HEK293 (cell line): Measurements from ENCODE around the gene CD164.

ENCODE experiments used
- CTCF ChIA-PET: fragments of 350-600 bp; formaldehyde crosslinking; extraction: SDS; loops from one replicate; lab custom pipeline; 2021; ENCODE audit warnings: antibody characterized with exemption; lab: Yijun Ruan, JAX
- POLR2A ChIA-PET: fragments of 300-600 bp; formaldehyde crosslinking; extraction: SDS; loops from one replicate; lab custom pipeline; 2020; ENCODE audit warnings: antibody characterized with exemption, inconsistent platforms; lab: Yijun Ruan, JAX
- H3K27ac ChIP-seq: fragments of 200-500 bp; sonication (Bioruptor generic); 2 replicates; pipeline ENCODE4 v1.5.1; 2014; ENCODE audit warnings: low read depth, low read length, control low read depth, inconsistent platforms; ENCODE audit errors: extremely low read depth
- H3K36me3 ChIP-seq, 2 experiments: fragments of 200-500 bp in 1 of 2; sonication (Bioruptor generic) in 1 of 2; 1 replicate in 1 of 2; 2 replicates in 1 of 2; pipeline ENCODE4 v1.5.1; 2014 to 2017; ENCODE audit warnings: inconsistent platforms in 2 of 2, low read length in 2 of 2; ENCODE audit not compliant: control insufficient read depth in 2 of 2, insufficient read depth in 1 of 2
- H3K4me1 ChIP-seq: fragments of 200-500 bp; sonication (Bioruptor generic); 2 replicates; pipeline ENCODE4 v1.5.1; 2014; ENCODE audit warnings: mild to moderate bottlenecking, low read length, inconsistent platforms; ENCODE audit not compliant: control insufficient read depth, insufficient read depth
- H3K4me3 ChIP-seq: 2 replicates; pipeline ENCODE4 v1.5.1; 2011; ENCODE audit warnings: low read depth, mild to moderate bottlenecking, control low read depth, low read length, moderate library complexity
- H3K9me3 ChIP-seq: fragments of 200-500 bp; sonication (Bioruptor generic); 2 replicates; pipeline ENCODE4 v1.5.1; 2014; ENCODE audit warnings: low read depth, low read length, inconsistent platforms; ENCODE audit not compliant: control insufficient read depth, insufficient read depth
- GLI2 ChIP-seq: fragments of 450-650 bp; formaldehyde crosslinking; IDR thresholded peaks from 2 replicates; pipeline ENCODE4; 2017; ENCODE audit warnings: missing biosample characterization, missing genetic modification characterization, low read depth, borderline replicate concordance
- HOXD13 ChIP-seq: sonication (generic); formaldehyde crosslinking; IDR thresholded peaks from 2 replicates; pipeline ENCODE4 v1.8.0; 2022; ENCODE audit warnings: missing genetic modification reagents, borderline replicate concordance
- KLF8 ChIP-seq: fragments of 450-650 bp; formaldehyde crosslinking; IDR thresholded peaks from 2 replicates; pipeline ENCODE4 v1.5.1; 2016; ENCODE audit warnings: missing biosample characterization, missing genetic modification characterization
- MYNN ChIP-seq: fragments of 450-650 bp; formaldehyde crosslinking; IDR thresholded peaks from 2 replicates; pipeline ENCODE4 v1.5.1; 2016; ENCODE audit warnings: missing biosample characterization, missing genetic modification characterization, borderline replicate concordance
- PRDM4 ChIP-seq: fragments of 450-650 bp; formaldehyde crosslinking; IDR thresholded peaks from 2 replicates; pipeline ENCODE4 v1.5.1; 2017; ENCODE audit warnings: missing biosample characterization, missing genetic modification characterization
- WT1 ChIP-seq: fragments of 450-650 bp; formaldehyde crosslinking; IDR thresholded peaks from 2 replicates; pipeline ENCODE4 v1.5.1; 2016; ENCODE audit warnings: missing biosample characterization, missing genetic modification characterization
- YY2 ChIP-seq: fragments of 450-650 bp; formaldehyde crosslinking; IDR thresholded peaks from 2 replicates; pipeline ENCODE4 v1.5.1; 2016; ENCODE audit warnings: missing biosample characterization, missing genetic modification characterization
- ZBTB1 ChIP-seq: fragments of 450-650 bp; formaldehyde crosslinking; IDR thresholded peaks from 2 replicates; pipeline ENCODE4 v1.5.1; 2016; ENCODE audit warnings: missing biosample characterization, missing genetic modification characterization
- ZIC2 ChIP-seq: fragments of 450-650 bp; formaldehyde crosslinking; IDR thresholded peaks from 2 replicates; pipeline ENCODE4 v1.5.1; 2016; ENCODE audit warnings: missing biosample characterization, missing genetic modification characterization
- ZNF132 ChIP-seq: fragments of 450-650 bp; formaldehyde crosslinking; IDR thresholded peaks from 2 replicates; pipeline ENCODE4 v1.5.1; 2017; ENCODE audit warnings: missing biosample characterization, missing genetic modification characterization, borderline replicate concordance
- ZNF2 ChIP-seq: fragments of 450-650 bp; formaldehyde crosslinking; IDR thresholded peaks from 2 replicates; pipeline ENCODE4 v1.5.1; 2016; ENCODE audit warnings: missing biosample characterization, missing genetic modification characterization
- ZNF423 ChIP-seq: fragments of 450-650 bp; formaldehyde crosslinking; IDR thresholded peaks from 2 replicates; pipeline ENCODE4 v1.5.1; 2016; ENCODE audit warnings: missing biosample characterization, missing genetic modification characterization
- ZNF521 ChIP-seq: fragments of 450-650 bp; formaldehyde crosslinking; IDR thresholded peaks from 2 replicates; pipeline ENCODE4 v1.5.1; 2017; ENCODE audit warnings: missing biosample characterization, mild to moderate bottlenecking, missing genetic modification characterization
- ZNF548 ChIP-seq: fragments of 450-650 bp; formaldehyde crosslinking; IDR thresholded peaks from 2 replicates; pipeline ENCODE4 v1.5.1; 2016; ENCODE audit warnings: missing biosample characterization, missing genetic modification characterization
- ZNF560 ChIP-seq: fragments of 450-650 bp; formaldehyde crosslinking; IDR thresholded peaks from 2 replicates; pipeline ENCODE4 v1.5.1; 2017; ENCODE audit warnings: missing biosample characterization, missing genetic modification characterization, borderline replicate concordance
- ZNF571 ChIP-seq: fragments of 450-650 bp; formaldehyde crosslinking; IDR thresholded peaks from 2 replicates; pipeline ENCODE4 v1.5.0; 2017; ENCODE audit warnings: missing biosample characterization, missing genetic modification characterization
- ZNF837 ChIP-seq: fragments of 450-650 bp; formaldehyde crosslinking; IDR thresholded peaks from 2 replicates; pipeline ENCODE4 v1.5.1; 2016; ENCODE audit warnings: missing biosample characterization, missing genetic modification characterization
- TF ChIP-seq, protein P1 (sequence below): fragments of 450-650 bp; formaldehyde crosslinking; IDR thresholded peaks from 2 replicates; pipeline ENCODE4 v1.5.1; 2016; ENCODE audit warnings: missing biosample characterization, missing genetic modification characterization
- TF ChIP-seq, protein P2 (sequence below): fragments of 450-650 bp; formaldehyde crosslinking; IDR thresholded peaks from 2 replicates; pipeline ENCODE4 v1.5.1; 2017; ENCODE audit warnings: missing biosample characterization, missing genetic modification characterization

The CD164 gene

DNA sequence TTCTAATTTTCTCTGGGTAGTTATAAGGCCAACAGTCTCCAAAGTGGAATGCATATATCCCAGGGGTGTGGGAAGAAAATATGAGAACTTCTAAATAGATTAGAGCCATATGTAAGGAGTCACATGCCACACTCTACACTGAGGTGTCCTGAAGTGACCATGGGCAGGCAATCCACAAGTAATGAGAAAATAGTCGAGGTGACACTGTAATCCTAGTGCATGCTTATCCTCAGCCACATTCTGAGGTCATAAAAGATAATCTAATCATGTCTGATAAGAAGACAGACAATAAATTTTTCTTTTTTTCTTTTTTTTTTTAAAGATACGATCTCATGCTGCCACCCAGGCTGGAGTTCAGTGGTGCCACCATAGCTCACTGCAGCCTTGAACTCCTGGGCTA, 62.2 kb downstream of the CD164 start:
- no peaks in the 10 kb centered on the region for H3K36me3 ChIP-seq
- TF ChIP-seq ZNF521 = no peak
- no peak for TF ChIP-seq ZNF571 (tag by site-specific recombination)
- TF ChIP-seq ZNF548 = no peak
- TF ChIP-seq PRDM4 (tag by site-specific recombination) = no peak
- no peak for TF ChIP-seq ZNF132 (tag by site-specific recombination)
- no peak for TF ChIP-seq ZNF423 (tag by site-specific recombination)
- TF ChIP-seq ZNF2 (tag by site-specific recombination) = no peak
- no peak for TF ChIP-seq KLF8 (tag by site-specific recombination)
- no peak for TF ChIP-seq ZNF560 (tag by site-specific recombination)
- no peak for TF ChIP-seq YY2 (tag by site-specific recombination)
- no peak for TF ChIP-seq WT1 (tag by site-specific recombination)
- no peak for TF ChIP-seq HOXD13
- TF ChIP-seq ZBTB1 (tag by site-specific recombination) = no peak
- TF ChIP-seq, protein P1, sequence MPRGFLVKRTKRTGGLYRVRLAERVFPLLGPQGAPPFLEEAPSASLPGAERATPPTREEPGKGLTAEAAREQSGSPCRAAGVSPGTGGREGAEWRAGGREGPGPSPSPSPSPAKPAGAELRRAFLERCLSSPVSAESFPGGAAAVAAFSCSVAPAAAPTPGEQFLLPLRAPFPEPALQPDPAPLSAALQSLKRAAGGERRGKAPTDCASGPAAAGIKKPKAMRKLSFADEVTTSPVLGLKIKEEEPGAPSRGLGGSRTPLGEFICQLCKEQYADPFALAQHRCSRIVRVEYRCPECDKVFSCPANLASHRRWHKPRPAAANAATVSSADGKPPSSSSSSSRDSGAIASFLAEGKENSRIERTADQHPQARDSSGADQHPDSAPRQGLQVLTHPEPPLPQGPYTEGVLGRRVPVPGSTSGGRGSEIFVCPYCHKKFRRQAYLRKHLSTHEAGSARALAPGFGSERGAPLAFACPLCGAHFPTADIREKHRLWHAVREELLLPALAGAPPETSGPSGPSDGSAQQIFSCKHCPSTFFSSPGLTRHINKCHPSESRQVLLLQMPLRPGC (tag by site-specific recombination) = no peak
- no peak for TF ChIP-seq GLI2 (tag by site-specific recombination)
- no peak for TF ChIP-seq ZNF837 (tag by site-specific recombination)
- TF ChIP-seq, protein P2, sequence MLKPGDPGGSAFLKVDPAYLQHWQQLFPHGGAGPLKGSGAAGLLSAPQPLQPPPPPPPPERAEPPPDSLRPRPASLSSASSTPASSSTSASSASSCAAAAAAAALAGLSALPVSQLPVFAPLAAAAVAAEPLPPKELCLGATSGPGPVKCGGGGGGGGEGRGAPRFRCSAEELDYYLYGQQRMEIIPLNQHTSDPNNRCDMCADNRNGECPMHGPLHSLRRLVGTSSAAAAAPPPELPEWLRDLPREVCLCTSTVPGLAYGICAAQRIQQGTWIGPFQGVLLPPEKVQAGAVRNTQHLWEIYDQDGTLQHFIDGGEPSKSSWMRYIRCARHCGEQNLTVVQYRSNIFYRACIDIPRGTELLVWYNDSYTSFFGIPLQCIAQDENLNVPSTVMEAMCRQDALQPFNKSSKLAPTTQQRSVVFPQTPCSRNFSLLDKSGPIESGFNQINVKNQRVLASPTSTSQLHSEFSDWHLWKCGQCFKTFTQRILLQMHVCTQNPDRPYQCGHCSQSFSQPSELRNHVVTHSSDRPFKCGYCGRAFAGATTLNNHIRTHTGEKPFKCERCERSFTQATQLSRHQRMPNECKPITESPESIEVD (tag by site-specific recombination) = no peak
- TF ChIP-seq MYNN = no peak
- CTCF ChIA-PET = interaction anchor here (0.9 kb wide), 1 partner anchor 132 kb away, joined by 3 read pairs; no protein-coding TSS in a partner anchor
- no peaks in the 10 kb centered on the region for H3K4me1 ChIP-seq
- H3K4me3 ChIP-seq = no peak overlapping the region
- no peak overlapping the region for H3K27ac ChIP-seq
- no peaks in the 10 kb centered on the region for H3K9me3 ChIP-seq
- POLR2A ChIA-PET = interaction anchor here (1.0 kb wide), 1 partner anchor 15 kb away, joined by 6 read pairs; no protein-coding TSS in a partner anchor

DNA sequence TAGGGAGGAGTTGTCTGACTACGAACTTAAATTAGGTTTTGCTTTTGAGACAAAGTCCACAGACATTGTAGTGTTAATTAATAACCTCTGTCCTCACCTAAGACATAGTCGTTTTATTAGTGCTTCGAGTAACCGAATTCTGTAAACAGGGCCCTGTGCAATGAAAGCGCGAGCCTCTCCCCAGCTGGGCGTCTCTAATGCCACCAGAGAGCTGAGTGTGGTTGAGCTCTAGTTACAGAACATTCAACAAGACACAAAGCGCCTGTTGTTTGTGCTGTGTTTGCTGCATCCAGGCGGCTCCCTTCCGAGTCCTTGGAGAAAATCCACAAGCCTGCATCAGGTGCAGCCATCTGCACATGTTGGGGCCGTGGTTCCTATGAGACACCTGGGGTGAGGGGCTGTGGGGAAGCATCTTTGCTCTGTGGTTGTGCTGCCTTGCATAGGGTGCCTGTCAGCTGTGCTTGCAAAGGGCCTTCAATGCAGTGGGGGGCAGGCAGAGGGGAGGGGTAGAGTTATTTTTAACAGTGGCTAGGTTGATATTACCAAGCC, 63.9 kb downstream of the CD164 start:
- Histone ChIP-seq H3K27ac (no peak overlapping the region), H3K9me3 (no peaks in the 10 kb centered on the region), H3K4me1 (no peaks in the 10 kb centered on the region), H3K4me3 (no peak overlapping the region), H3K36me3 (peaks cover 0 to 5% of the 10 kb centered on the region in 2 experiments; a peak in 1 of 3 replicates)
- TF ChIP-seq ZIC2 (tag by site-specific recombination) = peak; percentile 62
- no peak for TF ChIP-seq ZNF571 (tag by site-specific recombination)
- CTCF ChIA-PET = interaction anchor here (0.6 kb wide), 1 partner anchor 66 kb away, joined by 3 read pairs; no protein-coding TSS in a partner anchor
- POLR2A ChIA-PET = no interaction called here
